ENCODE measurements around the gene DLEC1.

GRCh38 chr3:38085311-38085942 is 46.4 kb downstream of the DLEC1 start:
- TF ChIP-seq CTCF (IDR thresholded peaks at IDR 0.05) (no peak), POLR2A (IDR thresholded peaks at IDR 0.05) (no peak), EP300 (IDR thresholded peaks at IDR 0.05; ENCODE audit: low read depth) (no peak), POLR2AphosphoS5 (IDR thresholded peaks at IDR 0.05) (no peak)
